ENCODE measurements around the gene HNRNPLL. TPM values are rescaled to one million over a fixed set of nuclear protein-coding genes. Genes with fewer than 3 reads are reported as not detected.

The HNRNPLL gene
- total RNA-seq, 4 donors from 2014 or later = 45.2 to 59.7 (median 54.4) TPM

DNA sequence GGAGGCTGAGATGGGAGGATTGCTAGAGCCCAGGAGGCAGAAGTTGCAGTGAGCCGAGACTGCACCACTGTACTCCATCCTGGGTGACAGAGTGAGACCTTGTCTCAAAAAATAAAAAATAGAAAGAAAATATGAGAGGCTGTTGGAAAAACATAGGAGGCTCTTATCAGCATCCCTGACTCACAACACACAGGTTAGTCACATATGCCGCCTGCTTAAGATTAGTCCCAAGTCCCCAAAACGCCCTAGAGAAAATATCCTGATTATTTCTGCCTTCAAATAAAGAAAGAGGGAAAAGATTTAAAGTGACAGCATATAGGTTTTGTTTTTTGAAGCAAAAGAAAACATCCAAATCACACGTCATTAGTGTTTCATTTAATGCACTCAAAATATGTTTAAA, 33.3 kb upstream of the HNRNPLL start:
- WGBS, 2 donors (ENCODE audit: low coverage in 1 of 2) = 81 to 89% methylated on average over 4 of the region's 4 CpGs

DNA sequence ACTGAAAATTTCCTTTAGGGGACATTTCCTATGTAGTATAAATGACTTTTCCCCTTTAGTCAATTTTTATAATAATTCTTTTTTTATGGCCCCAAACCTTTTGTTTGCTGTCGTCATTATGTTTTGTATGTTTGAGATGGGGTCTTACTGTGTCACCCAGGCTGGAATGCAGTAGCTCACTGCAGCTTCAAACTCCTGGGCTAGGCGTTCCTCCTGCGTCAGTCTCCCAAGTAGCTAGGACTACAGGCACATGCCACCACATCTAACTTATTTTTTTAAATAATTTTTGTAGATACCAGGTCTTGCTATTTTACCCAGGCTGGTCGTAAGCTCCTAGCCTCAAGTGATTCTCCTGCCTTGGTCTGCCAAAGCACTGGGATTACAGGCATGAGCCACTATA, 32.4 kb upstream of the HNRNPLL start:
- no peaks in the 10 kb centered on the region for H3K4me1 ChIP-seq
- H3K27ac ChIP-seq = no peak overlapping the region
- intact Hi-C loops (cut with DNase I; ENCODE audit: low total_unique reads) (no loop called here), in situ Hi-C loops (cut with MboI; ENCODE audit: low pct_ligation_motif_present in 1 of 4, low pct_unique_long_range_greater_than_20kb in 1 of 4, low sequenced_read_pairs in 3 of 4) (no loop called here)
- DNase-seq = no peak
- H3K36me3 ChIP-seq = no peaks in the 10 kb centered on the region
- no peak overlapping the region for H3K4me3 ChIP-seq
- WGBS, 2 donors (ENCODE audit: low coverage in 1 of 2) = 85 to 90% methylated on average over 4 of the region's 4 CpGs
- H3K9me3 ChIP-seq = no peaks in the 10 kb centered on the region
- no peaks in the 10 kb centered on the region for H3K27me3 ChIP-seq
- no peak for TF ChIP-seq EP300 (IDR thresholded peaks at IDR 0.05; ENCODE audit: low read depth)
- TF ChIP-seq, protein P1, sequence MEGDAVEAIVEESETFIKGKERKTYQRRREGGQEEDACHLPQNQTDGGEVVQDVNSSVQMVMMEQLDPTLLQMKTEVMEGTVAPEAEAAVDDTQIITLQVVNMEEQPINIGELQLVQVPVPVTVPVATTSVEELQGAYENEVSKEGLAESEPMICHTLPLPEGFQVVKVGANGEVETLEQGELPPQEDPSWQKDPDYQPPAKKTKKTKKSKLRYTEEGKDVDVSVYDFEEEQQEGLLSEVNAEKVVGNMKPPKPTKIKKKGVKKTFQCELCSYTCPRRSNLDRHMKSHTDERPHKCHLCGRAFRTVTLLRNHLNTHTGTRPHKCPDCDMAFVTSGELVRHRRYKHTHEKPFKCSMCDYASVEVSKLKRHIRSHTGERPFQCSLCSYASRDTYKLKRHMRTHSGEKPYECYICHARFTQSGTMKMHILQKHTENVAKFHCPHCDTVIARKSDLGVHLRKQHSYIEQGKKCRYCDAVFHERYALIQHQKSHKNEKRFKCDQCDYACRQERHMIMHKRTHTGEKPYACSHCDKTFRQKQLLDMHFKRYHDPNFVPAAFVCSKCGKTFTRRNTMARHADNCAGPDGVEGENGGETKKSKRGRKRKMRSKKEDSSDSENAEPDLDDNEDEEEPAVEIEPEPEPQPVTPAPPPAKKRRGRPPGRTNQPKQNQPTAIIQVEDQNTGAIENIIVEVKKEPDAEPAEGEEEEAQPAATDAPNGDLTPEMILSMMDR (IDR thresholded peaks at IDR 0.05) = no peak
- no peak for TF ChIP-seq POLR2AphosphoS5 (IDR thresholded peaks at IDR 0.05)
- TF ChIP-seq POLR2A (IDR thresholded peaks at IDR 0.05) = no peak

More for the DNA sequence above, 33.3 kb upstream of the HNRNPLL start:
- Histone ChIP-seq H3K27me3 (no peaks in the 10 kb centered on the region), H3K9me3 (no peaks in the 10 kb centered on the region), H3K4me3 (no peak overlapping the region), H3K4me1 (no peaks in the 10 kb centered on the region), H3K36me3 (no peaks in the 10 kb centered on the region), H3K27ac (no peak overlapping the region)
- DNase-seq = no peak
- no peak for TF ChIP-seq EP300 (IDR thresholded peaks at IDR 0.05; ENCODE audit: low read depth)
- TF ChIP-seq POLR2AphosphoS5 (IDR thresholded peaks at IDR 0.05) = no peak
- TF ChIP-seq, protein P1 (IDR thresholded peaks at IDR 0.05) = no peak
- TF ChIP-seq POLR2A (IDR thresholded peaks at IDR 0.05) = no peak
- intact Hi-C loops (cut with DNase I; ENCODE audit: low total_unique reads) (no loop called here), in situ Hi-C loops (cut with MboI; ENCODE audit: low pct_ligation_motif_present in 1 of 4, low pct_unique_long_range_greater_than_20kb in 1 of 4, low sequenced_read_pairs in 3 of 4) (no loop called here)

DNA sequence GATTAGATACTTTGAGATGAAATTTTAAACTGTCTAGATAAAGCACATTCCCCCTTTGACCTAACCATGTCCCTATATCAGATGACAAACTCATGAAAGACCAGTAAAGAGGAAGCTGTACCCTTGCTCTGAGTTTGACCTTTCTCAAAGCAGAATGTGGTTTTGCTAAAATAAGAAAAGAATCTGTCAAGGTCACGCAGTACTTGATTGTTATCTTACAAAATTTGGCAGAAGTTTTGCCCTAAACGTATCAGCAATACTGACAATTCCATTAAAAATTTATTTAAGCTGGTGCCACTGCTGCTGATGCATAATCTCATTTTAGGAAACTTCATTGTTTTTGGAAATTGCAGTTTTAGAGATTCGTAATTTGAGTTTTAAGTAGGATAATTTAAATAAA, 32.0 kb upstream of the HNRNPLL start:
- intact Hi-C loops (cut with DNase I; ENCODE audit: low total_unique reads) (no loop called here), in situ Hi-C loops (cut with MboI; ENCODE audit: low pct_ligation_motif_present in 1 of 4, low pct_unique_long_range_greater_than_20kb in 1 of 4, low sequenced_read_pairs in 3 of 4) (no loop called here)
- Histone ChIP-seq H3K9me3 (no peaks in the 10 kb centered on the region), H3K4me1 (no peaks in the 10 kb centered on the region), H3K27ac (no peak overlapping the region), H3K27me3 (no peaks in the 10 kb centered on the region), H3K4me3 (no peak overlapping the region), H3K36me3 (no peaks in the 10 kb centered on the region)
- WGBS, 2 donors (ENCODE audit: low coverage in 1 of 2) = 59 to 63% methylated on average over 3 of the region's 3 CpGs
- no peak for DNase-seq
- TF ChIP-seq POLR2A (IDR thresholded peaks at IDR 0.05) = no peak
- TF ChIP-seq, protein P1 (IDR thresholded peaks at IDR 0.05) = no peak
- no peak for TF ChIP-seq EP300 (IDR thresholded peaks at IDR 0.05; ENCODE audit: low read depth)
- TF ChIP-seq POLR2AphosphoS5 (IDR thresholded peaks at IDR 0.05) = no peak

DNA sequence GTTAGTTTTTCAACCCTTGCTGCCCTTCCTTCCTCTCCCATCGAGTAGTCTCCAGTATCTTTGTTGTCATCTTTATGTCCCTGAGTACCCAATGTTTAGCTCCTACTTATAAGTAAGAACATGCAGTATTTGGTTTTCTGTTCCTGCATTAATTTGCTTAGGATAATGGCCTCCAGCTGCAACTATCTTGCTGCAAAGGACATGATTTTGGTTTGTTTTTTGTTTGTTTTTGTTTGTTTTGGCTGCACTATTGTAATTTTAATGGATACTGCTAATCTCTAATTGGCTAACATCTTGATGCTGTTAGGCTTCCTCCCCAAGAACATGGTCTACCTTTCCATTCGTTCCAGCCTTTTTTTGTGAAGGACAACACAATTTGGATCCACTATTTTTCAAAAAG, 31.2 kb upstream of the HNRNPLL start:
- H3K4me1 ChIP-seq = no peaks in the 10 kb centered on the region
- WGBS, 2 donors (ENCODE audit: low coverage in 1 of 2) = 46 to 57% methylated on average over 2 of the region's 2 CpGs
- H3K4me3 ChIP-seq = no peak overlapping the region
- intact Hi-C loops (cut with DNase I; ENCODE audit: low total_unique reads) (no loop called here), in situ Hi-C loops (cut with MboI; ENCODE audit: low pct_ligation_motif_present in 1 of 4, low pct_unique_long_range_greater_than_20kb in 1 of 4, low sequenced_read_pairs in 3 of 4) (no loop called here)
- H3K27ac ChIP-seq = no peak overlapping the region
- TF ChIP-seq, protein P1 (IDR thresholded peaks at IDR 0.05) = no peak
- TF ChIP-seq POLR2A (IDR thresholded peaks at IDR 0.05) (no peak), EP300 (IDR thresholded peaks at IDR 0.05; ENCODE audit: low read depth) (no peak), POLR2AphosphoS5 (IDR thresholded peaks at IDR 0.05) (no peak)
- no peaks in the 10 kb centered on the region for H3K27me3 ChIP-seq
- H3K36me3 ChIP-seq = no peaks in the 10 kb centered on the region
- no peak for DNase-seq
- H3K9me3 ChIP-seq = no peaks in the 10 kb centered on the region

All from transverse colon (tissue), 4 donors.